ENCODE measurements around the gene SLCO4C1.

- no peak for TF ChIP-seq EZH2 (IDR thresholded peaks at IDR 0.05)
- no peak for TF ChIP-seq POLR2AphosphoS5 (IDR thresholded peaks at IDR 0.05; ENCODE audit: borderline replicate concordance, low read depth, low read length)
Observed at GRCh38 chr5:102309586-102309985, 13.5 kb upstream of the SLCO4C1 start.

Data from SK-N-MC (cell line).